ENCODE measurements around the gene LRP1B.

LRP1B gene

GRCh38 chr2:141003967-141004657 is 1126.7 kb downstream of the LRP1B start:
- no peaks in the 10 kb centered on the region for H3K36me3 ChIP-seq (ENCODE audit: insufficient read depth, low read length)
- no peaks in the 10 kb centered on the region for H3K9me3 ChIP-seq (ENCODE audit: insufficient read depth, low read depth, low read length)
- H4K20me1 ChIP-seq (ENCODE audit: insufficient read depth, low read length, poor library complexity, severe bottlenecking) = no peaks in the 10 kb centered on the region
- H3K4me2 ChIP-seq (ENCODE audit: low read depth, low read length, poor library complexity, severe bottlenecking) = no peak overlapping the region
- H3K27me3 ChIP-seq (ENCODE audit: insufficient read depth, low read length, poor library complexity, severe bottlenecking) = no peaks in the 10 kb centered on the region
- H3F3A ChIP-seq (ENCODE audit: low read depth) = no peaks in the 10 kb centered on the region
- TF ChIP-seq CTCF (conservative IDR thresholded peaks at IDR 0.05; ENCODE audit: low read length) (no peak), EZH2phosphoT487 (IDR thresholded peaks at IDR 0.05; ENCODE audit: borderline replicate concordance) (no peak)
- no peak overlapping the region for H3K9ac ChIP-seq (ENCODE audit: low read depth, low read length, poor library complexity, severe bottlenecking)
- no peaks in the 10 kb centered on the region for H3K9me2 ChIP-seq (replicated peaks; ENCODE audit: low read depth, low read length)
- no peaks in the 10 kb centered on the region for H3K4me1 ChIP-seq (ENCODE audit: insufficient read depth, low read length, poor library complexity, severe bottlenecking)
- H2AFZ ChIP-seq (ENCODE audit: low read length) = no peak overlapping the region
- H3K79me2 ChIP-seq (ENCODE audit: insufficient read depth, low read length) = no peaks in the 10 kb centered on the region
- H3K4me3 ChIP-seq (ENCODE audit: low read length, poor library complexity, severe bottlenecking) = no peak overlapping the region

- Histone ChIP-seq H3F3A (ENCODE audit: low read depth) (no peaks in the 10 kb centered on the region), H3K9me2 (replicated peaks; ENCODE audit: low read depth, low read length) (no peaks in the 10 kb centered on the region), H3K9me3 (ENCODE audit: insufficient read depth, low read depth, low read length) (no peaks in the 10 kb centered on the region), H3K4me2 (ENCODE audit: low read depth, low read length, poor library complexity, severe bottlenecking) (no peak overlapping the region), H2AFZ (ENCODE audit: low read length) (no peak overlapping the region), H3K36me3 (ENCODE audit: insufficient read depth, low read length) (no peaks in the 10 kb centered on the region), H3K79me2 (ENCODE audit: insufficient read depth, low read length) (no peaks in the 10 kb centered on the region), H4K20me1 (ENCODE audit: insufficient read depth, low read length, poor library complexity, severe bottlenecking) (no peaks in the 10 kb centered on the region), H3K4me3 (ENCODE audit: low read length, poor library complexity, severe bottlenecking) (no peak overlapping the region), H3K27me3 (ENCODE audit: insufficient read depth, low read length, poor library complexity, severe bottlenecking) (no peaks in the 10 kb centered on the region), H3K4me1 (ENCODE audit: insufficient read depth, low read length, poor library complexity, severe bottlenecking) (no peaks in the 10 kb centered on the region), H3K9ac (ENCODE audit: low read depth, low read length, poor library complexity, severe bottlenecking) (no peak overlapping the region)
- TF ChIP-seq CTCF (conservative IDR thresholded peaks at IDR 0.05; ENCODE audit: low read length) = no peak
- TF ChIP-seq EZH2phosphoT487 (IDR thresholded peaks at IDR 0.05; ENCODE audit: borderline replicate concordance) = no peak
Measured at GRCh38 chr2:141001750-141002149, 1129.1 kb downstream of the LRP1B start.

- Histone ChIP-seq H2AFZ (ENCODE audit: low read length) (no peak overlapping the region), H3K4me3 (ENCODE audit: low read length, poor library complexity, severe bottlenecking) (no peak overlapping the region), H3K9me2 (replicated peaks; ENCODE audit: low read depth, low read length) (no peaks in the 10 kb centered on the region), H3K9ac (ENCODE audit: low read depth, low read length, poor library complexity, severe bottlenecking) (no peak overlapping the region), H4K20me1 (ENCODE audit: insufficient read depth, low read length, poor library complexity, severe bottlenecking) (no peaks in the 10 kb centered on the region), H3K36me3 (ENCODE audit: insufficient read depth, low read length) (no peaks in the 10 kb centered on the region), H3K27me3 (ENCODE audit: insufficient read depth, low read length, poor library complexity, severe bottlenecking) (no peaks in the 10 kb centered on the region), H3K9me3 (ENCODE audit: insufficient read depth, low read depth, low read length) (no peaks in the 10 kb centered on the region), H3K4me2 (ENCODE audit: low read depth, low read length, poor library complexity, severe bottlenecking) (no peak overlapping the region), H3K4me1 (ENCODE audit: insufficient read depth, low read length, poor library complexity, severe bottlenecking) (no peaks in the 10 kb centered on the region), H3K79me2 (ENCODE audit: insufficient read depth, low read length) (no peaks in the 10 kb centered on the region), H3F3A (ENCODE audit: low read depth) (no peaks in the 10 kb centered on the region)
- TF ChIP-seq CTCF (conservative IDR thresholded peaks at IDR 0.05; ENCODE audit: low read length) (no peak), EZH2phosphoT487 (IDR thresholded peaks at IDR 0.05; ENCODE audit: borderline replicate concordance) (no peak)
Measured at GRCh38 chr2:140998577-140998976, 1132.2 kb downstream of the LRP1B start.
